ENCODE results near the gene METAP1.

GRCh38 chr4:99024481-99025275 is 29.2 kb downstream of the METAP1 start:
- TF ChIP-seq CTCF (IDR thresholded peaks at IDR 0.05; ENCODE audit: low read depth, low read length, missing input control) (no peak), REST (IDR thresholded peaks at IDR 0.05) (no peak), MAX (IDR thresholded peaks at IDR 0.05) (no peak), YY1 (IDR thresholded peaks at IDR 0.05) (no peak), HNF4A (conservative IDR thresholded peaks at IDR 0.05) (no peak), JUND (IDR thresholded peaks at IDR 0.05) (no peak), ZBTB33 (IDR thresholded peaks at IDR 0.05) (no peak), RXRA (IDR thresholded peaks at IDR 0.05) (no peak), RAD21 (IDR thresholded peaks at IDR 0.05) (no peak), FOXA1 (IDR thresholded peaks at IDR 0.05) (no peak), GABPA (IDR thresholded peaks at IDR 0.05 in 1 of 2, conservative IDR thresholded peaks at IDR 0.05 in 1 of 2) (no peak)

Measured in liver (tissue), 3 donors.